ENCODE results near the gene BACH1.

Gene BACH1

GRCh38 chr21:29315131-29315749, 16.5 kb downstream of the BACH1 start:
- no peak for DNase-seq (ENCODE audit: low read depth)

GRCh38 chr21:29316029-29316742, 17.5 kb downstream of the BACH1 start:
- DNase-seq (ENCODE audit: low read depth): no peak

GRCh38 chr21:29316806-29317205, 18.1 kb downstream of the BACH1 start:
- no peak for DNase-seq (ENCODE audit: low read depth)

GRCh38 chr21:29318354-29318753, 19.6 kb downstream of the BACH1 start:
- DNase-seq (ENCODE audit: low read depth): no peak

- no peak for DNase-seq (ENCODE audit: low read depth)
Measured at GRCh38 chr21:29320031-29320430, 21.3 kb downstream of the BACH1 start.

- DNase-seq (ENCODE audit: low read depth): no peak
Measured at GRCh38 chr21:29321217-29321616, 22.5 kb downstream of the BACH1 start.

GRCh38 chr21:29321932-29322928, 23.5 kb downstream of the BACH1 start:
- no peak for DNase-seq (ENCODE audit: low read depth)

GRCh38 chr21:29323189-29323588, 24.5 kb downstream of the BACH1 start:
- no peak for DNase-seq (ENCODE audit: low read depth)

- DNase-seq (ENCODE audit: low read depth): no peak
Measured at GRCh38 chr21:29326914-29327554, 28.3 kb downstream of the BACH1 start.

- DNase-seq (ENCODE audit: low read depth): no peak
Measured at GRCh38 chr21:29329406-29329805, 30.7 kb downstream of the BACH1 start.

GRCh38 chr21:29330797-29331196, 32.1 kb downstream of the BACH1 start:
- no peak for DNase-seq (ENCODE audit: low read depth)

- DNase-seq (ENCODE audit: low read depth): no peak
Measured at GRCh38 chr21:29332461-29333362, 34.0 kb downstream of the BACH1 start.

- DNase-seq (ENCODE audit: low read depth): no peak
Measured at GRCh38 chr21:29333406-29333805, 34.7 kb downstream of the BACH1 start.

- no peak for DNase-seq (ENCODE audit: low read depth)
Measured at GRCh38 chr21:29334717-29335428, 36.2 kb downstream of the BACH1 start.

- DNase-seq (ENCODE audit: low read depth): no peak
Measured at GRCh38 chr21:29335720-29336119, 37.0 kb downstream of the BACH1 start.

GRCh38 chr21:29338256-29338655, 39.5 kb downstream of the BACH1 start:
- no peak for DNase-seq (ENCODE audit: low read depth)

- no peak for DNase-seq (ENCODE audit: low read depth)
Measured at GRCh38 chr21:29340228-29340627, 41.5 kb downstream of the BACH1 start.

- DNase-seq (ENCODE audit: low read depth): no peak
Measured at GRCh38 chr21:29342363-29342957, 43.7 kb downstream of the BACH1 start.

GRCh38 chr21:29343519-29343918, 44.8 kb downstream of the BACH1 start:
- no peak for DNase-seq (ENCODE audit: low read depth)

- no peak for DNase-seq (ENCODE audit: low read depth)
Measured at GRCh38 chr21:29346281-29346680, 47.6 kb downstream of the BACH1 start.

All from stimulated activated CD8-positive, alpha-beta memory T cell treated with anti-CD3 and anti-CD28 coated beads, Interleukin-15, amount 100 ng/mL, for 1 hour (primary cell).